SW 1271 (cell line): ENCODE results near the gene RSPH9.

Experiments
- DNase-seq, 2 experiments: peaks; one replicate each; lab custom pipeline; 2025; lab: John Stamatoyannopoulos, UW

The RSPH9 gene

GRCh38 chr6:43710576-43710975 lies 65.7 kb downstream of the RSPH9 start:
- DNase-seq = no peak

DNA sequence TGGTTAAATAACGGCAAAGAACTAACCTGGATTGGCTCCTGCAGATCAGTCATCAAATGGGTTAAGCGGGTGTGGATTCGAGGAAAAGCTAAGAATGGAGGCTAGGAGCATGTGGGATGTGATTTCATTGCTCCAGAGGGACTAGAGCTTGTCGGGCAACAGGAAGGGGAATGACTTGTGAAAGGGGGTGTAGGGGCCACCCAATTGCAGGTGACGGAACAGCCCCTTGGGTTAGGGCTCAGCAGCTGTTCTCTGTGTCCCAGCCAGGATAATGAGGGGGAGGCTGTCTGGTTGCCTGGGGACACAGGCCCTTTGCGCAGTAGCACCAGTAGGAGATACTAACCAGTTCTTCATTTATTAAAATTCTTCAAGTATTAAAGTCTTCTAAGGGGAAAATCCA lies 67.7 kb downstream of the RSPH9 start:
- DNase-seq = no peak

DNA sequence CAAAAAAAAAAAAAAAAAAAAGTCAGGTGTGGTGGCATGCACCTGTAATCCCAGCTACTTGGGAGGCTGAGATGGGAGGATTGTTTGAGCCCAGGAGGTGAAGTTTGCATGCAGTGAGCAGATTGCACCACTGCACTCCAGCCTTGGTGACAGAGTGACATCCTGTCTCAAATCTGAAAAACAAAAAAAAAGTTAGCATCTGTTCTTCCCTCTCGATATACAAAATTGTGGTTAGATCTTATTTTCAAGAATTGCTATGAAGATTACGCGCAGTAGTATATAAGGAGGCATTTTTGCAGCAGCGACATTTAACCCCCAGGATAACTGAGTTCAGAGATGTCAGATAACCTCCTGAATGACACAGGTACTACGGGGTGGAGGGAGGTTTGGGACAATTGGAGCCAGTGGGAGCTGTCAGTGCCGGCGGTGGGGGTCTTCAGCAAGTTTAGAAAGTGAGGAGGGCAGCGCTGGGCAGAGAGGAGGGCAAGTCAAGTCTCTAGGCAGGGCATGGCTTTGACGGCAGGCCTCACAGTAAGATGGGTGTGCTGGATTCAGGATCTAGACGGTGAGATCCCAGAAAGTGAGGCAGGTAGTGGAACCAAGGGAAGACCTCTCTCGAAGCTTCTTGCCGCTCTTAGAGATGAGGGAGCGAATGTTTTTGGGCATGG lies 68.9 kb downstream of the RSPH9 start:
- DNase-seq = no peak

- DNase-seq = no peak
Observed at GRCh38 chr6:43714311-43715055, 69.6 kb downstream of the RSPH9 start.

DNA sequence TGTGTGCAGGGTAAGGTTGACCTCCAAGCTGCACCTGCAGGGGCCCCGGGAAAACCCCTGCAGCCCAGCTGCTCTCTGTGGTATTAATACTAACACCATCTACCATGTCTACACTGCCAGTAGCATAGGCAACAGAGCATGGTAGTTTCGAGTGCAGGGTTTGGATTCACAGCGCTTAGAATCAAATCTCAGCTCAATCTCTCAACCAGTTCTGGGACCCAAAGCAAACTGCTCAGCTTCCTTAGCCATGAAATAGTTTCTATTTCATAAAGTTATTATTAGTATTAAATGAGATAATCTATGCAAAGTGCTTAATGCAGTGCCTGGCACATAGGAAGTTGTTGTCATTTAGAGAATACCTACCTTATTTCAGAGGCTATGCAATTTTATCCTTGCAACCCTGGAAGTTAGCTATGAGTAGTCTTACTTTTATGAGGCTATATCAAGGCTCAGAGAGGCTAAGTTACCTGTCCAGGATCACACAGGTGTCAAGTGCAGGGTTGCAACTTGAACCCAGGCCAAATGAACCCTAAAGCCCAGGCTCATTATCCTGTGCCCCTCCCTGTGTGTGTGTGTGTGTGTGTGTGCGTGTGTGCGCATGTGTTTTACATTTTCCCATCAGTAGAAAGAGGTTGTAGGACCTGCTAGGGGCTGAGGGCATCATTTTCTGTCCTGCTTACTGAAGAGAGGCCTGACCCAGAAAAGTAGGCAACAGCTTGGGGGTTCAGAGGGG lies 70.4 kb downstream of the RSPH9 start:
- DNase-seq = no peak

GRCh38 chr6:43716099-43716498 lies 71.3 kb downstream of the RSPH9 start:
- DNase-seq = no peak

GRCh38 chr6:43717389-43717788 lies 72.6 kb downstream of the RSPH9 start:
- no peak for DNase-seq

- no peak for DNase-seq
Observed at GRCh38 chr6:43717822-43718221, 73.0 kb downstream of the RSPH9 start.

- DNase-seq = no peak
Observed at GRCh38 chr6:43718387-43719105, 73.7 kb downstream of the RSPH9 start.

DNA sequence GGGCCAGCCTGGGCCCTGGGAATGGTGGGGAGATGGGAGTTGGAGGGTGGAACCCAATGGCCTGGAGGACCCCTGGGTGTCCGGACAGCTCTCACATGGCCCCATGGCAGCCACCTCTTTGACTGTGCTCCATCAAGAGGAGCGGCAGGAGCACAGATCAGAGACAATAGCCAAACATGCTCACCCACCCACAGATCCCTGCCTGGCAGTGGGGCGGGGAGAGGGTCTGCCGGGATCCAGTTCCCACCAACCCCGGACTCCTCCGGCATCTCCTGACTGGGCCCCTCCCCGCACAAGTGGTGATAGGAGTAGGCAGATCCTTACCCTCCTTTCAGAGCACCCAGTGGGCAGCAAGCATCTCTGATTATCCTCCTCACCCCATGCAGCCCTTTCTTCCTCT lies 74.7 kb downstream of the RSPH9 start:
- no peak for DNase-seq

DNA sequence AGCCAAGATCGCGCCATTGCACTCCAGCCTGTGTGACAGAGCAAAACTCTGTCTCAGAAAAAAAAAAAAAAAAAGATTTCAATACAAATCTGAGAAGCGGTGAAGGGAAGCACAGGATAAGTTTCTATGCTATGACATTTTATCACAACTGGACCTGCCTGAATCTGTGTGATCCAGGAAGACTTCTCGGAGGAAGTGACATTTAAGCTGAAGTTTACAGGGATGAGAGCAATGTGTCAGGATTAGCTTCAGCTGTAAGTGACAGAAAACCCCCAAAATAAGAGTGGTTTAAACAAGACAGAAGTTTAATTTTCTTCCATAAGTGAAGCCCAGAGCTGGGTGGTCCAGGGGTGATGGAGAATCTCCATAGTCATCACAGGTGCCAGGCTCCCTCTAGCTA lies 76.2 kb downstream of the RSPH9 start:
- DNase-seq = no peak
